OCI-M2 (cell line): ENCODE data around the gene DUSP9.
"Not testable (repeated sequence)": the region's sequence is repeated elsewhere in the genome, so short reads cannot be mapped to it uniquely, and the experiment has no call there.

Experiments
- DNase-seq: peaks from one replicate; lab custom pipeline; 2025; ENCODE audit not compliant: unreplicated experiment; lab: John Stamatoyannopoulos, UW

The DUSP9 gene

DNA sequence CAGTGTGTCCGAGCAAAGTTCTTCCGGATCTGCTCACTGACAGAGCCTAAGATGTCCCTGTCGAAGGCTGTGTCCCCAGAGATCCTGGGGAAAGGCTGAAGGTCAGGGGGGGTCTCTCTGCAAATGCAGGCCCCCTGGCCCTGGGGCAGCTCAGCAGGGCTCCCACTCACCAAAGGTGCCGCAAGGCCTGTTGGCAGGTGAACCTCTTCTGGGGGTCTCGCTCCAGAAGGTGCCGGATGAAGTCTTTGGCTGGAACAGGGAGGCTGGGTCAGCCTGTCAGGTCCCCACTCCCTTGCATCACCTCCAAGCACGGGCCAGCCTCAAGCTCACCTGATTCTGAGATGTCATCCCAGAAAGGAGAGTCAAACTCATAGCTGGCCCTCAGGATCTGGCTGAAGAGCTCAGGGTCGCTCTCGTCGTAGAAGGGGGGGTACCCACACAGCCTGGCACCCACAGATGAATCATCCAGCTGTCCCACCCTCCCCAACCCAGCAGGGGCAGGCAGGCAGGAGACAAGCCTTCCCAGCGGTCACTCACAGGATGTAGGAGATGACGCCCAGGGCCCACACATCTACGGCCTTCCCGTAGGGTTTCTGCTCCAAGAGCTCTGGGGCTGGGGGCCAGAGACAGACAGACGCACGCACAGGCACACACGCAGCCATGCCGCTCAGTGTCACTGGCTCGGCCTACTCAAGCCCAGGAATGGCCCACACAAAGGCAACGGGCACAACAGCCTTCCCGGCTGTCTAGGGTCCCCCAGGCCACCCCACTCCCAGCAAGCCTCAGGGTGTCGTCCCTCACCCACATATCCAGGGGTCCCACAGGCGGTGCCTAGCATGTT lies 24.0 kb downstream of the DUSP9 start:
- no peak for DNase-seq

GRCh38 chrX:153671589-153672530 lies 24.9 kb downstream of the DUSP9 start:
- DNase-seq: no peak

- no peak for DNase-seq
Measured at GRCh38 chrX:153672531-153673427, 25.8 kb downstream of the DUSP9 start.

DNA sequence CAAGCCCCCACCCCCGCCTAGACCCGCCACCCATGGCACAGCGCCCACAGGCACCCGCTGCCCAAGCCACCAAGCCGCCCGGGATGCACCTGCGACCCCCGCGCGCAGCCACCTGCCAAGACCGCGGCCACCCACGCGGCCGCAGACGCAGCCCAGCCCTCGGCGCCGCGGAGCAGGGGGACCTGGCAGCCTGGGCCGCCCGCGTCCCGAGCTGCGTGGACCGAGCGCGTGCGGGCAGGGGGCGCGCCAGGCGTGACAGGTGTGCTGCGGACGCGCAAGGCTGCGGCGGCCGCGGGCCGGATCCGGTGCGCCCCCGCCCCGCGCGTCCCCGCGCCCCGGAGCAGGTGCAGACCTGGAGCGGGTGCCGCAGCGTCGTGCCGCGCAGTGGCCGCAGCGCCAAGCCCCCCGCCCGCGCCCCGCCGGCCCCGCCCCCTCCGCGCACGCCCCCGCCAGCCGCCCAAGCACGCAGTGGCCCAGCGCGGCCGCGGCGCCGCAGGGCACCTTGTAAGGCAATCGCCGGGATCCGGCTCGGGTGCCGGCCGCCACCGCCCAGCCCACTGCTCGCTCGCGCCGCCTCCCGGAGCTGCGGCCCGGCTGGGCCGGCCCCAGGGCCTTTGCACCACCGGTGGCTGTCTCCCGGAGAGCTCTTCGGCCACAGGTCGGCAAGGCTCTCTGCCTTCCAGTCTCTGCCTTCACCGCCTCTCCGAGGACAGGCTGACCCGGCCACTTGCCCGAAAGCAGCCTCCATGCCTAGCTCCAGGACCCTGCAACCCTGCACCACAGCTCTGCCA lies 26.6 kb downstream of the DUSP9 start, which contains the start of gene PNCK:
TSS of gene PNCK (minus strand) at position 386 of the 791 bp plus-strand sequence. CDS start 737 bp downstream, outside the sequence.
- no peak for DNase-seq

- DNase-seq: no peak
Measured at GRCh38 chrX:153674219-153674851, 27.3 kb downstream of the DUSP9 start.

DNA sequence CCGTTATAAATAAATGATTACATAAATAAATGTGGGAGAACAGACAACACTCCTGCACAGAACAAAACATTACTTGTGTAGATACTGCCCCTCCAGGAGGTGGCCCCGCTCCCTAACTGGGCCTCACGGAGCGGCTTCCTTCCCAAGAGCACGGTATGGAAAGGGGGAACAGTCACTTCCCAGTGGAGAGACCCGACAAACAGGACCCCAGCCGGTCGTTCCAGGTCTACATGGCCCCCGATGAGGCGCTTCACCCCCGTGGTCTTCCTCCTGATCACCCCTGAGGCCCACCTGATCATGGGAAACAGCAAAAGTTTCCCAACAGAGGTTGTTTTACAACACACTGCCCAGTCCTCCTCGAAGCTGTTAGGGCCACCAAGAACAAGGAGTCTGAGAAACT lies 34.2 kb downstream of the DUSP9 start:
- no peak for DNase-seq

DNA sequence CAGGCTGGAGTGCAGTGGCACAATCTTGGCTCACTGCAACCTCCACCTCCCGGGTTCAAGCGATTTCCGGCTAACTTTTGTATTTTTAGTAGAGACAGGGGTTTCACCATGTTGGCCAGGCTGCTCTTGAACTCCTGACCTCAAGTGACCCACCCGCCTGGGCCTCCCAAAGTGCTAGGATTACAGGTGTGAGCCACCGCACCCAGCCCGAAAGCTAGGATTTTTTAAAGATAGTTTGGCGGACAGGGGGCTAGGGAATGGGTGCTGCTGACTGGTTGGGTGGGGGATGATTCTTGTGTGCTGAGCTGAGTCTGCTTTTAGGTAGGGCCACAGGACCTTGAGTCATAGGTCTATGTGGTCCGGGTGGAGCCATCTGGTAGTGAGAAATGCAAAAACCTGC lies 36.5 kb downstream of the DUSP9 start:
- DNase-seq: not testable (repeated sequence)

DNA sequence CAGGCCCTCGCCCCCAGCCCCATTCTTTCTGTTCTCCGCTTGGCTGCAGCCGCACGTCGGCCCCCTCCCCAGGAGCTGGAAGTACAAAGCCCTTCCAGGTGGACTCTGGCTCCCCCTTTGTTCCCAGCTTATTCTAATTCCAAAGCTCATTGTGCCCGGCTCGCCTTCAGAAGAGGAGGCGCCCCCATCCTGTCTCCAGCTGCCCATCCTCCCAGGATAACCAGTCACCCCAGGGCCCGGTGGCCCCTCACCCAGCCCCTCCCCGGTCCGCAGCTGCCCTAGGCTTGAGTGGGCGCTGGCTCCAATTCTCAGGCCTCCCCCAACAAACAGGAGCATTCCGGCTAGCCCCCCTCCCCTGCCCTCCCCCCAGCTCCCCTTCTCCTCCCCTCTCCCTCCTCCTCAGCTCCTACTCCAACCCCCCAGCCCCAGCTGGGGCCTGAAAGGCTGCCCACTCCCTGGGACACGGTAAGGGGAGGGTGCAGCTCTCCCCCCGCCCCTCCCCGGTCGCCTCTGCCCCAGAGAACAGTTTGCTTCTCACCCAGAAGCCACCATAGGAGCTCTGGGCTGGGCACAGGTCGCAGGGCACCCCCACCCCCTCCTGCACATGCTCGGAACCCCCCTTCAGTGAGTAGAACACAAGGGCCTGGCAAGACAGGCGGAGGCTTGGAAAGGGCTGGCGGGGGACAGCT lies 37.6 kb downstream of the DUSP9 start:
- no peak for DNase-seq

GRCh38 chrX:153685156-153685536 lies 38.1 kb downstream of the DUSP9 start:
- no peak for DNase-seq

DNA sequence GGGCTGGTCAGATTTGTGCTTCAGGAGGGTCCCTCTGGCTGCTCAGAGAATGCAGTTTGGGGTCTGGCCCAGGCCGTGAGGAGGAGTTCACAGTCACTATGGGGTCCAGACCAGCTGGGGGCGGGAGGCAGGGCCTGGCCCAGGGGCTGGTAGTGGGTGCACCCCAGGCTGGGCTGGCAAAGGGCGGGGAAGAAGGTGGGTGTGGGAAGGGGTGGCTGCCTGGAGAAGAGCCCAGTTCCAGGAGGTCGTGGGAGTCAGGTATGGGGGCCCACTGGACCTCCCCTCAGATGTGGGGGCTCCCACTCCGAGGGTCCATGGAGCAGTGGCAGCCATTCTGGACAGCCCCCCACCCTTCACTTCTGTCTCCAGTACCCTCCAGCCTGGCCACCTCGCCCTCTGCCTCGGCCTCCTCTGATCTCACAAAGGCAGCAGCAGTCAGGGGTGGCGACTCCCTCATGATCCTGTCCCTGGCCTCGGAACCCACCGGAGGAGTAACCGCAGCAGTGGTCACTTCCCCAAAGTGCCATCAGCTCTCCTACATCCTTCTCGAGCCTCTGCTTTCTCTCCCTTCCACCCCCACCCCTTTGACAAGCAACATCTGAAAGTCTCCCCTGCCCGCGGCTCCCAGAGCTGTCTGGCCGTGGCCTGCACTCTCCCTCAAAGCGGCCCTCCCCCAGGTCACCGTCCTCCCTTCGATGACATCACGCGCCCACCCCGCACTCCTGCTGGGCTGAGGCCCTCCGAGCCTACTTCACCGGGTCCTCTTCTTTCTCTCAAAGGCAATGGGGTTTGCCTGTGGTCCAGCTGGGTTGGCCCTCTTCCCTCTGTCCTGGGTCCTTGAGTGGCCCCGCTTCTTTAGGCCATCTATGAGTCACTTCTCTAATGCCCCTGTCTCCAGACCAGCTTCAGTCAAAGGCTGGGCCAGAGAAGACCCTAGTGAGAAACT lies 39.0 kb downstream of the DUSP9 start:
- no peak for DNase-seq

GRCh38 chrX:153686711-153687110 lies 39.7 kb downstream of the DUSP9 start:
- no peak for DNase-seq

DNA sequence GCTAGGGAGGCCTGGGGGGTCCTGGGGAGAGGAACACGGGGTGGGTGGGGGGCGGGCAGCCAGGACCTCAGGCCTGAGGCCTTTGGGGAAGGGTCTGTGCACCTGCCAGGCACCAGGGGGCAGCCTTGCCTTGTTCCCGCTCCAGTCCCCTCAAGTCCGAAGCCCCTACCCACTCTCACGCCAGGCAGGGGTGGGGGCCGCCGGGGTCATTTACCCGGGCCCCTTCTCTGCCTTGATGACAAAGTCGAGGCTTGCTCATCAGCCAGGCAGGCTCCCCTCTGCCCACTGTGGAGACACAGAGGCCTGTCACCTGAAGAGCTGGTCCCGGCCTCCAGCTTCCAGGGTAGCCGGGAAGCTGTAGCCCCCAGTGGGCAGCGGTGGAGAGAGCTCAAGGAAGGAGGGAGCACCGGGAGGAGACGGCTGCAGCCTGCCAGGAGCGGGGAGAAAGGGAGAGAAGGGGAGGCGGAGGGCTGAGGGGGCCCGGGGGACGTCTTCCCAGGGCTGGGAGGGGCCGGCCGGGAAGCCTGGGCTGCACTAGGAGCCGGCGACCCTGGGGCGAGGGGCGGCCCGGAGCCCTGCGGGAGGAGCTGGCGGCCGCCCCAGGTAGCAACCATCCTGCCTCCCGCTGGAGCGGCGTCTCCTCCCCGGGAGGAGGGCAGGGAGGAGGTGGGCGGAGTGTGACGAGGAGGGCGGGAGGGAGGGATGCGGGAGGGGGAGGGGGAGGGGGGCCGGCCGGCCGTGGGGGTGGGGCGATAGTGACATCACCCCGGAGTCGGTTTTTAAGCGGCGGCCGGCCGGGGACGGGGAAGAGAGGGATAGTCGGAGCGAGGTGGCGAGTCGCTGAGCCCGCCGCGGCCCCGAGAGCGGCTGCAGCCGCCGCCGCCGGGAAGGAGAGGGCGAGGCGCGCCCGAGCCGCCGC lies 40.4 kb downstream of the DUSP9 start, which contains the start of gene SLC6A8:
TSS of gene SLC6A8 (plus strand) at position 806 of the 919 bp plus-strand sequence. CDS start 649 bp downstream, outside the sequence.
- no peak for DNase-seq

- DNase-seq: no peak
Measured at GRCh38 chrX:153688071-153688470, 41.1 kb downstream of the DUSP9 start.

DNA sequence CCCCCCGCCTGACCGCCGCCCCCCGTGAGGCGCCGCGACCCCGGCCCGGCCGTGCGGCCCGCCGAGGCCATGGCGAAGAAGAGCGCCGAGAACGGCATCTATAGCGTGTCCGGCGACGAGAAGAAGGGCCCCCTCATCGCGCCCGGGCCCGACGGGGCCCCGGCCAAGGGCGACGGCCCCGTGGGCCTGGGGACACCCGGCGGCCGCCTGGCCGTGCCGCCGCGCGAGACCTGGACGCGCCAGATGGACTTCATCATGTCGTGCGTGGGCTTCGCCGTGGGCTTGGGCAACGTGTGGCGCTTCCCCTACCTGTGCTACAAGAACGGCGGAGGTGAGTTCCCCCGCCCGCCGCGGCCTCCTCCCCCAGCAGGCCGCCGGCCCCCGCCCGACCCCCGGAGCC lies 41.5 kb downstream of the DUSP9 start:
- DNase-seq: no peak

- DNase-seq: no peak
Measured at GRCh38 chrX:153688911-153689590, 42.0 kb downstream of the DUSP9 start.
